NCI-H2227 treated with DMSO at 0.1 percent for 48 hours (cell line): ENCODE results near the gene PRDM10.
"Not testable (repeated sequence)": the region's sequence is repeated elsewhere in the genome, so short reads cannot be mapped to it uniquely, and the experiment has no call there.

Source experiments
- DNase-seq: peaks from one replicate; lab custom pipeline; 2025; lab: John Stamatoyannopoulos, UW

Gene PRDM10

GRCh38 chr11:129976328-129976727, 26.3 kb downstream of the PRDM10 start:
- DNase-seq: no peak

GRCh38 chr11:129975543-129975942, 27.1 kb downstream of the PRDM10 start:
- no peak for DNase-seq

GRCh38 chr11:129974672-129975071, 28.0 kb downstream of the PRDM10 start:
- DNase-seq: no peak

- DNase-seq: no peak
Observed at GRCh38 chr11:129974237-129974636, 28.4 kb downstream of the PRDM10 start.

GRCh38 chr11:129973809-129974208, 28.8 kb downstream of the PRDM10 start:
- no peak for DNase-seq

- no peak for DNase-seq
Observed at GRCh38 chr11:129973068-129973467, 29.6 kb downstream of the PRDM10 start.

- DNase-seq: no peak
Observed at GRCh38 chr11:129972611-129973010, 30.0 kb downstream of the PRDM10 start.

- not testable (repeated sequence) for DNase-seq
Observed at GRCh38 chr11:129971856-129972255, 30.8 kb downstream of the PRDM10 start.

GRCh38 chr11:129969920-129970319, 32.7 kb downstream of the PRDM10 start:
- no peak for DNase-seq

- DNase-seq: no peak
Observed at GRCh38 chr11:129968591-129969419, 33.8 kb downstream of the PRDM10 start.

GRCh38 chr11:129967996-129968395, 34.6 kb downstream of the PRDM10 start:
- no peak for DNase-seq

- no peak for DNase-seq
Observed at GRCh38 chr11:129965248-129965647, 37.4 kb downstream of the PRDM10 start.

- DNase-seq: no peak
Observed at GRCh38 chr11:129960216-129961214, 42.1 kb downstream of the PRDM10 start.

GRCh38 chr11:129959687-129960086, 42.9 kb downstream of the PRDM10 start:
- no peak for DNase-seq

GRCh38 chr11:129955282-129955681, 47.4 kb downstream of the PRDM10 start:
- DNase-seq: no peak

GRCh38 chr11:129954703-129955102, 47.9 kb downstream of the PRDM10 start:
- not testable (repeated sequence) for DNase-seq

GRCh38 chr11:129951866-129952262, 50.8 kb downstream of the PRDM10 start:
- DNase-seq: no peak

GRCh38 chr11:129951201-129951865, 51.3 kb downstream of the PRDM10 start:
- DNase-seq: peak; percentile 56

- no peak for DNase-seq
Observed at GRCh38 chr11:129950101-129951091, 52.2 kb downstream of the PRDM10 start.

GRCh38 chr11:129948926-129949466, 53.6 kb downstream of the PRDM10 start:
- DNase-seq: no peak

GRCh38 chr11:129947474-129947873, 55.2 kb downstream of the PRDM10 start:
- no peak for DNase-seq
